ENCODE data around the gene METTL15.

DNA sequence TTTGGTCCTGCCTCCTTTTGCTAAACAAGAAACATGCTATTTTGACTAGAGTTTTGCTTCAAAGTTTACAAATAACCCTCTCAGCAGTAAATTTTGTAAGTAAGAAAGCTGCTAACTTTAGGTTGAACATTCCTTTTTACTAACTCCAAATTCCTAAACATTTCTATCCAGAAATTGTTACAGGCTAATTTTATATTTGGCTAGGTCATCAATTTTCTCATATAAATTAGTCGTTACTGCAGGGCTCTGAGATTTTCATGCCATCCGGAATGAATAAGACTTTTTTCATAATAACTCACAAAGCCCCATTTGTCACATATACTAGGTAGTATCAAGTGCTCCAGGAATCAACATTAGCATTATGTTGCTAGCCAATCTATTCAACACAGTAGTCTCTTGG, 143.1 kb downstream of the METTL15 start:
- no peak for TF ChIP-seq ZNF384 (IDR thresholded peaks at IDR 0.05)
- no peak for TF ChIP-seq HDGF (IDR thresholded peaks at IDR 0.05; ENCODE audit: borderline replicate concordance)
- TF ChIP-seq SP1 (IDR thresholded peaks at IDR 0.05), result no peak
- no peak for TF ChIP-seq ELF4 (IDR thresholded peaks at IDR 0.05)
- TF ChIP-seq BHLHE40 (IDR thresholded peaks at IDR 0.05; ENCODE audit: borderline replicate concordance), result no peak
- TF ChIP-seq FOXK2 (IDR thresholded peaks at IDR 0.05), result no peak
